Iris pigment epithelial cell (primary cell): Measurements from ENCODE around the gene CLDN19.

Experiments
- DNase-seq: peaks from one replicate; pipeline ENCODE4 v3.0.0-alpha.2; 2011; ENCODE audit warnings: low read depth

The CLDN19 gene

GRCh38 chr1:42700006-42700405, 40.0 kb downstream of the CLDN19 start:
- peak; percentile 11 for DNase-seq

GRCh38 chr1:42698081-42698813, 41.8 kb downstream of the CLDN19 start:
- DNase-seq: no peak

- DNase-seq: no peak
These were observed 47.1 kb downstream of the CLDN19 start for GRCh38 chr1:42692911-42693310.

- DNase-seq: no peak
These were observed 47.6 kb downstream of the CLDN19 start for GRCh38 chr1:42692461-42692860.

GRCh38 chr1:42691157-42691498, 48.9 kb downstream of the CLDN19 start:
- no peak for DNase-seq

- peak; percentile 30 for DNase-seq
These were observed 49.4 kb downstream of the CLDN19 start for GRCh38 chr1:42690477-42691156.

GRCh38 chr1:42689912-42690311, 50.1 kb downstream of the CLDN19 start:
- DNase-seq: no peak

- no peak for DNase-seq
These were observed 53.6 kb downstream of the CLDN19 start for GRCh38 chr1:42686418-42686817.

GRCh38 chr1:42684139-42684538, 55.9 kb downstream of the CLDN19 start:
- peak; percentile 31 for DNase-seq
